Body of pancreas (tissue), 4 donors: ENCODE measurements around the gene RPS6KA5.

Source experiments
- POLR2A ChIP-seq, 3 donors: fragments of 450-650 bp; IDR thresholded peaks; one replicate each; pipeline ENCODE4 v1.6.1; 2016; ENCODE audit warnings: antibody characterized with exemption in 3 of 3, mild to moderate bottlenecking in 2 of 3
- TF ChIP-seq, protein P1 (sequence below), 7 experiments: fragments of 450-650 bp in 4 of 7; fragments of 200-600 bp in 3 of 7; sonication (generic) in 3 of 7; IDR thresholded peaks; one replicate each; pipeline ENCODE4 v1.5.1; 2016 to 2019; ENCODE audit warnings: antibody characterized with exemption in 7 of 7

GRCh38 chr14:90959344-90959743 is 101.1 kb downstream of the RPS6KA5 start:
- TF ChIP-seq POLR2A (IDR thresholded peaks at IDR 0.05), result no peak
- TF ChIP-seq, protein P1, sequence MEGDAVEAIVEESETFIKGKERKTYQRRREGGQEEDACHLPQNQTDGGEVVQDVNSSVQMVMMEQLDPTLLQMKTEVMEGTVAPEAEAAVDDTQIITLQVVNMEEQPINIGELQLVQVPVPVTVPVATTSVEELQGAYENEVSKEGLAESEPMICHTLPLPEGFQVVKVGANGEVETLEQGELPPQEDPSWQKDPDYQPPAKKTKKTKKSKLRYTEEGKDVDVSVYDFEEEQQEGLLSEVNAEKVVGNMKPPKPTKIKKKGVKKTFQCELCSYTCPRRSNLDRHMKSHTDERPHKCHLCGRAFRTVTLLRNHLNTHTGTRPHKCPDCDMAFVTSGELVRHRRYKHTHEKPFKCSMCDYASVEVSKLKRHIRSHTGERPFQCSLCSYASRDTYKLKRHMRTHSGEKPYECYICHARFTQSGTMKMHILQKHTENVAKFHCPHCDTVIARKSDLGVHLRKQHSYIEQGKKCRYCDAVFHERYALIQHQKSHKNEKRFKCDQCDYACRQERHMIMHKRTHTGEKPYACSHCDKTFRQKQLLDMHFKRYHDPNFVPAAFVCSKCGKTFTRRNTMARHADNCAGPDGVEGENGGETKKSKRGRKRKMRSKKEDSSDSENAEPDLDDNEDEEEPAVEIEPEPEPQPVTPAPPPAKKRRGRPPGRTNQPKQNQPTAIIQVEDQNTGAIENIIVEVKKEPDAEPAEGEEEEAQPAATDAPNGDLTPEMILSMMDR (IDR thresholded peaks at IDR 0.05), result no peak
